ENCODE results near the gene DNAH7.

DNAH7 gene

GRCh38 chr2:195848119-195848899 lies 220.3 kb downstream of the DNAH7 start:
- FAIRE-seq (no peak), DNase-seq (ENCODE audit: insufficient read length) (no peak)
- TF ChIP-seq POLR2A (IDR thresholded peaks at IDR 0.05; ENCODE audit: low read depth, low read length) (no peak), TAF1 (IDR thresholded peaks at IDR 0.05; ENCODE audit: borderline replicate concordance, low read depth, low read length) (no peak), POLR2AphosphoS5 (IDR thresholded peaks at IDR 0.05; ENCODE audit: low read depth, low read length) (no peak)

GRCh38 chr2:195842932-195843331 lies 225.7 kb downstream of the DNAH7 start:
- DNase-seq (ENCODE audit: insufficient read length) (no peak), FAIRE-seq (no peak)

GRCh38 chr2:195838002-195838401 lies 230.6 kb downstream of the DNAH7 start:
- no peak for TF ChIP-seq POLR2AphosphoS5 (IDR thresholded peaks at IDR 0.05; ENCODE audit: low read depth, low read length)
- DNase-seq (ENCODE audit: insufficient read length), result no peak
- FAIRE-seq, result no peak

More at GRCh38 chr2:195842932-195843331, 225.7 kb downstream of the DNAH7 start:
- TF ChIP-seq POLR2AphosphoS5 (IDR thresholded peaks at IDR 0.05; ENCODE audit: low read depth, low read length) (no peak), TAF1 (IDR thresholded peaks at IDR 0.05; ENCODE audit: borderline replicate concordance, low read depth, low read length) (no peak), POLR2A (IDR thresholded peaks at IDR 0.05; ENCODE audit: low read depth, low read length) (no peak)

GRCh38 chr2:195836002-195836401 lies 232.6 kb downstream of the DNAH7 start:
- DNase-seq (ENCODE audit: insufficient read length) (no peak), FAIRE-seq (no peak)
- TF ChIP-seq POLR2A (IDR thresholded peaks at IDR 0.05; ENCODE audit: low read depth, low read length), result no peak
- no peak for TF ChIP-seq POLR2AphosphoS5 (IDR thresholded peaks at IDR 0.05; ENCODE audit: low read depth, low read length)
- no peak for TF ChIP-seq TAF1 (IDR thresholded peaks at IDR 0.05; ENCODE audit: borderline replicate concordance, low read depth, low read length)

- no peak for DNase-seq (ENCODE audit: insufficient read length)
- FAIRE-seq, result no peak
- TF ChIP-seq TAF1 (IDR thresholded peaks at IDR 0.05; ENCODE audit: borderline replicate concordance, low read depth, low read length), result no peak
- TF ChIP-seq POLR2A (IDR thresholded peaks at IDR 0.05; ENCODE audit: low read depth, low read length), result no peak
- no peak for TF ChIP-seq POLR2AphosphoS5 (IDR thresholded peaks at IDR 0.05; ENCODE audit: low read depth, low read length)
These were observed 233.8 kb downstream of the DNAH7 start for GRCh38 chr2:195834836-195835235.

DNA sequence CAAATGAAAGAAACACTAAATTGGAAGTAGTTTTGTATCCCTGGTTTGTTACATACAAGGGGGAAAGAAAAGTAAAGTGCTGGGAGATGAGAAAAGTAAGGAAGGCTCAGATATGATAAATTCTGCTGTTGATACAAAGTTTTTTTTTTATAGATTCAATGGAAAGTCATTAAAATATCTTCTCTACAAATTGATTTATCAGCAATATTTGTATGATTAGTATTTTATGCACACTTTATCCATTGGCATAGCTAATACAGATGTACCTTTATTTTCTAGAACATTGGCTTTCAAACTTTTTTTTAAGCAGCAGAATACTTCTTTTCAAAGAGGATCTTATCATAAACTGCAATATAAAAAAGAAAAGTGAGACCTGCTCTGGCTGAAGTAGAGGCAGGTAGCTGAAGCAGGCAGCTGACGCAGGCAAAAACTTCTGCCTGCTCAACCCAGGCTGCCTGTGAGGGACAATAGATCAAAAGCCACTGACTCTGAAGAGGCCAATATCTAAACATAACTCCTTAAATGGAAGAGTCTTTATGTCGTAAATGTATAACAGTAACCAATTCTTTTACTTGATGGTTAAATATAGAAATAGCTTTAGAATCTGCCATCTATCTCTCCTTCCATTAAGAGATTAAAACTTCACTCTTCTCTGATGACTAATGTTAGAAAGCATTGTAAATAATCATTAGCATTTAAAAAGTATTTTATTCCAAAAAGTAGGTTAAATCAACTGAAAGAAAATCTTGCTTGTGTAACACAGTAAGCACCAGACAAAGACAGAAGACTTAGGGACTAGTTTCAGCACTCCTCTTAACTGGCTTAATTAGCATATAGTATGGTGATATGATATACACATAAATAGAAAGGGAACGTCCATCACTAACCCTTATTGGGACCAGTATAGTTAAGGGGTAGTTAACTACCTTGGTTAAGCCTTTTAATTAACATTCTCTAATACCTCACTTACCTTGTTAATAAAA lies 237.4 kb downstream of the DNAH7 start:
- no peak for TF ChIP-seq POLR2A (IDR thresholded peaks at IDR 0.05; ENCODE audit: low read depth, low read length)
- TF ChIP-seq POLR2AphosphoS5 (IDR thresholded peaks at IDR 0.05; ENCODE audit: low read depth, low read length), result no peak
- TF ChIP-seq TAF1 (IDR thresholded peaks at IDR 0.05; ENCODE audit: borderline replicate concordance, low read depth, low read length), result no peak
- DNase-seq (ENCODE audit: insufficient read length) (no peak), FAIRE-seq (no peak)

DNA sequence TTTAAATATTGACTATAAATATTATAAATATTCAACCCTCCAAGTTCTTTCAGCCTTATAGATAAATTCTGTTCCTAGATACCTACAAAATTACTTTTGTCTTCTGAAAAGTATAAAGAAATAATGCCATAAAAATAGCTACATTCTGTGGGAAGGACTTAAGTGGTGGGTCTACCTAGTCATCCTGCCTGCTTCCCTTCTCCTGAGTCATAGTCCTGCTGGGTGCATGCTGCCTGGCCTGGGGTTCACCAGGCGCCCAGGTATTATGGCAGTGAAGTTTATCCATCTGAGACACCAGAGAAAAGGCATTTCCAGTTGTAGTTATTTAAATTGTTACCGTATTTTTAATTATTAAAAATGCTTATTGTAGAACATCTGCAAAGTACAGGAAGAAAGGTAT lies 244.2 kb downstream of the DNAH7 start:
- FAIRE-seq (no peak), DNase-seq (ENCODE audit: insufficient read length) (no peak)
- TF ChIP-seq POLR2A (IDR thresholded peaks at IDR 0.05; ENCODE audit: low read depth, low read length) (no peak), TAF1 (IDR thresholded peaks at IDR 0.05; ENCODE audit: borderline replicate concordance, low read depth, low read length) (no peak), POLR2AphosphoS5 (IDR thresholded peaks at IDR 0.05; ENCODE audit: low read depth, low read length) (no peak)

GRCh38 chr2:195823206-195823605 lies 245.4 kb downstream of the DNAH7 start:
- FAIRE-seq (no peak), DNase-seq (ENCODE audit: insufficient read length) (no peak)
- no peak for TF ChIP-seq TAF1 (IDR thresholded peaks at IDR 0.05; ENCODE audit: borderline replicate concordance, low read depth, low read length)
- no peak for TF ChIP-seq POLR2AphosphoS5 (IDR thresholded peaks at IDR 0.05; ENCODE audit: low read depth, low read length)
- no peak for TF ChIP-seq POLR2A (IDR thresholded peaks at IDR 0.05; ENCODE audit: low read depth, low read length)

DNA sequence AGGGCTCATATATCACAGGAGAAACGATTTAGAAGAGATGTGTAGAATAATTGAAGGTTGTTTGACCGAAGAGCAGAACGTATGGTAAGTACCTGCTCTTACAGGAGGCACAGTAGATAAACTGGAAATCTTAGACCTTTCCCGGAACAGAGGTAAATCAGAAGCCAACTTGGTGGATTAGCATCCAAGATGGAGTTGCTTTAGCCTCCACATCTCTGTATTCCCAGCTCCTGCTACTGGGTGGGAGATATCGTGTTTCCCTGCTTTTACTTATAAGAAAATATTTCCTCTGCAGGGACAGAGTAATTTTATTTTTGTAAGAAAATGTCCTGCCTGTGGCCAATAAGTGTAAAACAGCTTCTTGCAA lies 247.1 kb downstream of the DNAH7 start:
- TF ChIP-seq TAF1 (IDR thresholded peaks at IDR 0.05; ENCODE audit: borderline replicate concordance, low read depth, low read length), result no peak
- no peak for TF ChIP-seq POLR2AphosphoS5 (IDR thresholded peaks at IDR 0.05; ENCODE audit: low read depth, low read length)
- no peak for TF ChIP-seq POLR2A (IDR thresholded peaks at IDR 0.05; ENCODE audit: low read depth, low read length)
- DNase-seq (ENCODE audit: insufficient read length) (no peak), FAIRE-seq (no peak)

- no peak for FAIRE-seq
- no peak for DNase-seq (ENCODE audit: insufficient read length)
- TF ChIP-seq POLR2AphosphoS5 (IDR thresholded peaks at IDR 0.05; ENCODE audit: low read depth, low read length), result no peak
- TF ChIP-seq POLR2A (IDR thresholded peaks at IDR 0.05; ENCODE audit: low read depth, low read length), result no peak
- no peak for TF ChIP-seq TAF1 (IDR thresholded peaks at IDR 0.05; ENCODE audit: borderline replicate concordance, low read depth, low read length)
These were observed 247.6 kb downstream of the DNAH7 start for GRCh38 chr2:195820867-195821565.

DNA sequence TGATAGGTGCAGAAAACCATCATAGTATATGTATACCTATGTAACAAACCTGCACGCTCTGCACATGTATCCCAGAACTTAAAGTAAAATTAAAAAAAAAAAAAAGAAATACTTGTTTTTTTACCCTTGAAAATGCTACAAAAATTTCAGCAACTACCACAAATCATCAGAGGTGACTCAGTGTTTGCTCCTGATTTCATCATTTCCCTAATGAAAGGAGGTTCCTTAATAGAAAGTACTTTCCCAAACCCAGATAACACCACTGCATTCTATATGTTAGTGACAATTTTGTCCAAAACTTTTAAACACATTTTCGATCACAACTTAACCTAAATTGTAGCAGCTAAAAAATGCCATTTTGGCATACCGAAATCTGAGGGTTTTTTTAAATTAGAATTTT lies 248.3 kb downstream of the DNAH7 start:
- TF ChIP-seq POLR2AphosphoS5 (IDR thresholded peaks at IDR 0.05; ENCODE audit: low read depth, low read length) (no peak), TAF1 (IDR thresholded peaks at IDR 0.05; ENCODE audit: borderline replicate concordance, low read depth, low read length) (no peak), POLR2A (IDR thresholded peaks at IDR 0.05; ENCODE audit: low read depth, low read length) (no peak)
- DNase-seq (ENCODE audit: insufficient read length), result no peak

More for the DNA sequence above, 248.3 kb downstream of the DNAH7 start:
- no peak for FAIRE-seq

Measured in GM12892 (cell line).